ENCODE results near the gene LMNB1.

The LMNB1 gene

GRCh38 chr5:126884269-126884819 is 107.4 kb downstream of the LMNB1 start:
- in situ Hi-C loops (cut with MboI; ENCODE audit: low sequenced_read_pairs), result no loop called here
